ENCODE data around the gene PLPP4. TPM values are rescaled to one million over a fixed set of nuclear protein-coding genes. Genes with fewer than 3 reads are reported as not detected.

PLPP4 gene
- total and polyA plus RNA-seq, 10 of the 15 experiments (the other 5 are each of a cell fraction or from before 2014, with no cell fraction given) = 0.08 to 3.1 (median 0.26) TPM; not detected in 3

DNA sequence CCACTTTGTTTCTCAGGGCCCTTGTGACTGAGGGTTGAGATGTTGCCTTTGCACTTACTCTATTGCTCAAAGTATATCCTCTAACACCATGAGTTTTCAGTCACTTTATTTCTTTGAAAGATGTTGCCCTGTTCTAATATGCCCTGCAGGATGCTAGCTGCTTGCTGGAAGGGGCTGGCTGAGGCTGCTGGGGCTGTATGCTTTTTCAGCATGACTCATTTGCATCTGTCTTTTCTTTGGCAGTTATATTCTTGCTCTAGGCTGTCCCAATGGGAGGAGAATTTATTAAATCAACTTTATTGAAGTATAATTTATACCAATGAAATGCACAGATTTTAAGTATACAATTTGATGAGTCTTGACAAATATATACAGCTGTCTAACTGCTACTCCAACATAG, 157.7 kb downstream of the PLPP4 start (continued):
- TF ChIP-seq ESRRA (IDR thresholded peaks at IDR 0.05; ENCODE audit: low read length) (no peak), JUNB (IDR thresholded peaks at IDR 0.05) (no peak)
- TF ChIP-seq, protein P1, sequence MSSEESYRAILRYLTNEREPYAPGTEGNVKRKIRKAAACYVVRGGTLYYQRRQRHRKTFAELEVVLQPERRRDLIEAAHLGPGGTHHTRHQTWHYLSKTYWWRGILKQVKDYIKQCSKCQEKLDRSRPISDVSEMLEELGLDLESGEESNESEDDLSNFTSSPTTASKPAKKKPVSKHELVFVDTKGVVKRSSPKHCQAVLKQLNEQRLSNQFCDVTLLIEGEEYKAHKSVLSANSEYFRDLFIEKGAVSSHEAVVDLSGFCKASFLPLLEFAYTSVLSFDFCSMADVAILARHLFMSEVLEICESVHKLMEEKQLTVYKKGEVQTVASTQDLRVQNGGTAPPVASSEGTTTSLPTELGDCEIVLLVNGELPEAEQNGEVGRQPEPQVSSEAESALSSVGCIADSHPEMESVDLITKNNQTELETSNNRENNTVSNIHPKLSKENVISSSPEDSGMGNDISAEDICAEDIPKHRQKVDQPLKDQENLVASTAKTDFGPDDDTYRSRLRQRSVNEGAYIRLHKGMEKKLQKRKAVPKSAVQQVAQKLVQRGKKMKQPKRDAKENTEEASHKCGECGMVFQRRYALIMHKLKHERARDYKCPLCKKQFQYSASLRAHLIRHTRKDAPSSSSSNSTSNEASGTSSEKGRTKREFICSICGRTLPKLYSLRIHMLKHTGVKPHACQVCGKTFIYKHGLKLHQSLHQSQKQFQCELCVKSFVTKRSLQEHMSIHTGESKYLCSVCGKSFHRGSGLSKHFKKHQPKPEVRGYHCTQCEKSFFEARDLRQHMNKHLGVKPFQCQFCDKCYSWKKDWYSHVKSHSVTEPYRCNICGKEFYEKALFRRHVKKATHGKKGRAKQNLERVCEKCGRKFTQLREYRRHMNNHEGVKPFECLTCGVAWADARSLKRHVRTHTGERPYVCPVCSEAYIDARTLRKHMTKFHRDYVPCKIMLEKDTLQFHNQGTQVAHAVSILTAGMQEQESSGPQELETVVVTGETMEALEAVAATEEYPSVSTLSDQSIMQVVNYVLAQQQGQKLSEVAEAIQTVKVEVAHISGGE (CRISPR knock-in tag; IDR thresholded peaks at IDR 0.05) = no peak

DNA sequence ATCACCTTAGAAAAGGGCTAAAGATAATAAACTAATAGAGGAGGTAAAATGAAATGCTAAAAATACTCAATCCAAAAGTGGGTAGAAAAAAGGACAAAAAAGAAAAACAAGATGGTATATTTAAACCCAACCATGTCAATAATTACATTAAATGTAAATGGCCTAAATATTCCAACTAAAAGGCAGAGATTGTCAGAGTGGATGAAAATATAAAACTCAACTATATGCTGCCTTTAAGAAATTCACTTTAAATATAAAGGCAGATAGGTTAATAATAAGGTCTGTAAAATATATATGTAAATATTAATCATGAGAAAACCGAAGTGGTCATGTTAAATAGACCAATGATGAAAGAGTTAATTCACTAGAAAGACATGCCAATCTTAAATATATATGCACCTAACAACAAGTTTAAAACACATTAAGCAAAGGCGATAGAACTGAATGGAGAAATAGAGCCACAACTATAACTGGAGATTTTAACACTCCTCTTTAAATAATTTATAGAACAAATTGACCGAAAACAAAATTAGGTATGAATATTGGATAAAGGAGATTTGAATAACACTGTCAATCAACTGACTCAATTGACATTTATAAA, 159.4 kb downstream of the PLPP4 start:
- FAIRE-seq (no peak), DNase-seq (ENCODE audit: low read depth, low spot score) (no peak), ATAC-seq (no peak)
- H3K4me2 ChIP-seq (ENCODE audit: control insufficient read depth, insufficient read depth) = no peak overlapping the region
- H2AFZ ChIP-seq (ENCODE audit: control insufficient read depth, low read depth, low read length) = no peak overlapping the region
- no peak overlapping the region for H3K4me3 ChIP-seq
- no peak overlapping the region for H3K9ac ChIP-seq (ENCODE audit: control insufficient read depth, insufficient read depth, low read length)
- RAD21 ChIA-PET (ENCODE audit: unreplicated experiment) = no interaction called here
- H3K27me3 ChIP-seq (replicated peaks in 1 of 2; ENCODE audit: control insufficient read depth in 2 of 2, insufficient read depth in 2 of 2, low read length in 1 of 2) = no peaks in the 10 kb centered on the region
- no TSS peak for BruUV-seq (replicated peaks)
- intact Hi-C loops (cut with micrococcal nuclease; ENCODE audit: unreplicated experiment) (no loop called here), in situ Hi-C loops (cut with MboI) (no loop called here)
- CTCF ChIA-PET = no interaction called here
- 12% methylated on average over 3 of the region's 3 CpGs for WGBS (ENCODE audit: insufficient coverage, insufficient replicate concordance, low lambda C conversion rate, missing lambda C conversion rate)
- H3K79me2 ChIP-seq (ENCODE audit: control insufficient read depth, insufficient read depth, low read length) = no peaks in the 10 kb centered on the region
- SMC1A ChIA-PET (ENCODE audit: uncharacterized antibody, unreplicated experiment) = no interaction called here
- no peaks in the 10 kb centered on the region; the same call in 1 of the 3 replicates for H3K9me3 ChIP-seq (replicated peaks; ENCODE audit: control insufficient read depth, insufficient read depth, low read length)
- POLR2A ChIA-PET = no interaction called here
- H3K4me1 ChIP-seq (ENCODE audit: control insufficient read depth, insufficient read depth, low read length) = no peaks in the 10 kb centered on the region
- TF ChIP-seq HCFC1 (IDR thresholded peaks at IDR 0.05; ENCODE audit: low read length) = no peak
- no peak for TF ChIP-seq FOXM1 (IDR thresholded peaks at IDR 0.05; ENCODE audit: low read depth, low read length)
- TF ChIP-seq, protein P2, sequence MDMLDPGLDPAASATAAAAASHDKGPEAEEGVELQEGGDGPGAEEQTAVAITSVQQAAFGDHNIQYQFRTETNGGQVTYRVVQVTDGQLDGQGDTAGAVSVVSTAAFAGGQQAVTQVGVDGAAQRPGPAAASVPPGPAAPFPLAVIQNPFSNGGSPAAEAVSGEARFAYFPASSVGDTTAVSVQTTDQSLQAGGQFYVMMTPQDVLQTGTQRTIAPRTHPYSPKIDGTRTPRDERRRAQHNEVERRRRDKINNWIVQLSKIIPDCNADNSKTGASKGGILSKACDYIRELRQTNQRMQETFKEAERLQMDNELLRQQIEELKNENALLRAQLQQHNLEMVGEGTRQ (IDR thresholded peaks at IDR 0.05; ENCODE audit: borderline replicate concordance, low read depth, low read length) = no peak
- TF ChIP-seq, protein P3, sequence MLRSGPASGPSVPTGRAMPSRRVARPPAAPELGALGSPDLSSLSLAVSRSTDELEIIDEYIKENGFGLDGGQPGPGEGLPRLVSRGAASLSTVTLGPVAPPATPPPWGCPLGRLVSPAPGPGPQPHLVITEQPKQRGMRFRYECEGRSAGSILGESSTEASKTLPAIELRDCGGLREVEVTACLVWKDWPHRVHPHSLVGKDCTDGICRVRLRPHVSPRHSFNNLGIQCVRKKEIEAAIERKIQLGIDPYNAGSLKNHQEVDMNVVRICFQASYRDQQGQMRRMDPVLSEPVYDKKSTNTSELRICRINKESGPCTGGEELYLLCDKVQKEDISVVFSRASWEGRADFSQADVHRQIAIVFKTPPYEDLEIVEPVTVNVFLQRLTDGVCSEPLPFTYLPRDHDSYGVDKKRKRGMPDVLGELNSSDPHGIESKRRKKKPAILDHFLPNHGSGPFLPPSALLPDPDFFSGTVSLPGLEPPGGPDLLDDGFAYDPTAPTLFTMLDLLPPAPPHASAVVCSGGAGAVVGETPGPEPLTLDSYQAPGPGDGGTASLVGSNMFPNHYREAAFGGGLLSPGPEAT (IDR thresholded peaks at IDR 0.05; ENCODE audit: low read depth) = no peak
- TF ChIP-seq CHD2 (IDR thresholded peaks at IDR 0.05; ENCODE audit: borderline replicate concordance, low read depth, low read length) = no peak
- TF ChIP-seq ETV6 (conservative IDR thresholded peaks at IDR 0.05 in 1 of 2, IDR thresholded peaks at IDR 0.05 in 1 of 2; ENCODE audit: borderline replicate concordance in 1 of 2, low read depth in 1 of 2) = no peak
- TF ChIP-seq, protein P4, sequence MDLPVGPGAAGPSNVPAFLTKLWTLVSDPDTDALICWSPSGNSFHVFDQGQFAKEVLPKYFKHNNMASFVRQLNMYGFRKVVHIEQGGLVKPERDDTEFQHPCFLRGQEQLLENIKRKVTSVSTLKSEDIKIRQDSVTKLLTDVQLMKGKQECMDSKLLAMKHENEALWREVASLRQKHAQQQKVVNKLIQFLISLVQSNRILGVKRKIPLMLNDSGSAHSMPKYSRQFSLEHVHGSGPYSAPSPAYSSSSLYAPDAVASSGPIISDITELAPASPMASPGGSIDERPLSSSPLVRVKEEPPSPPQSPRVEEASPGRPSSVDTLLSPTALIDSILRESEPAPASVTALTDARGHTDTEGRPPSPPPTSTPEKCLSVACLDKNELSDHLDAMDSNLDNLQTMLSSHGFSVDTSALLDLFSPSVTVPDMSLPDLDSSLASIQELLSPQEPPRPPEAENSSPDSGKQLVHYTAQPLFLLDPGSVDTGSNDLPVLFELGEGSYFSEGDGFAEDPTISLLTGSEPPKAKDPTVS (IDR thresholded peaks at IDR 0.05; ENCODE audit: low read depth, low read length) = no peak
- TF ChIP-seq MYB (IDR thresholded peaks at IDR 0.05; ENCODE audit: borderline replicate concordance, low read depth, low read length) = no peak
- no peak for TF ChIP-seq EGR1 (IDR thresholded peaks at IDR 0.05; ENCODE audit: borderline replicate concordance in 1 of 2, low read depth in 2 of 2, low read length in 2 of 2)
- TF ChIP-seq SIX5 (IDR thresholded peaks at IDR 0.05; ENCODE audit: low read depth, low read length, severe bottlenecking) = no peak
- H3K27ac ChIP-seq (ENCODE audit: control insufficient read depth, insufficient read depth) = no peak overlapping the region
- H4K20me1 ChIP-seq (ENCODE audit: control insufficient read depth, insufficient read depth) = no peaks in the 10 kb centered on the region
- no peaks in the 10 kb centered on the region for H3K36me3 ChIP-seq (ENCODE audit: control insufficient read depth in 2 of 2, insufficient read depth in 2 of 2, low read length in 1 of 2)

Data from GM12878 (cell line).